OCI-LY7 (cell line): Measurements from ENCODE around the gene NT5C3A.

Experiments used
- EZH2phosphoT487 ChIP-seq: fragments of 200-600 bp; sonication (generic); IDR thresholded peaks from 2 replicates; pipeline ENCODE4 v1.6.1; 2018; ENCODE audit warnings: low read depth, borderline replicate concordance, mild to moderate bottlenecking, mixed run types, antibody characterized with exemption, low read length, moderate library complexity, mixed read lengths
- TF ChIP-seq, protein P1 (sequence below): fragments of 200-600 bp; sonication (generic); conservative IDR thresholded peaks from 2 replicates; pipeline ENCODE4 v1.5.1; 2014; ENCODE audit warnings: mild to moderate bottlenecking, antibody characterized with exemption, low read length, moderate library complexity, mixed read lengths

DNA sequence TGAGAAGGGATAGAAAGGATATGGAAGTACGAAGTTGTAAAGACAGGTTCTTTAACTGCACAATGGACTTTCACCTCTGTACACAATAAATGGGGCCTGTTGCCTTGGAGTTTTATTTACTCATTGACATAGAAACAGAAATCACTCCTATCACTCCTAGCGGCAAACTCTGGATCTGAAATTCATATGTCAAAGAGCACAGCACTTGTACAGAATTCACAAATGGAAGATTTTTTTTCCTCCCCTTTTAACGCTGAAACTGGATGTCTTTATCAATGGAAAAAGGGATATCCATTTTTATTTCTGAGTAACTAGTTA lies 18.2 kb downstream of the NT5C3A start:
- TF ChIP-seq, protein P1, sequence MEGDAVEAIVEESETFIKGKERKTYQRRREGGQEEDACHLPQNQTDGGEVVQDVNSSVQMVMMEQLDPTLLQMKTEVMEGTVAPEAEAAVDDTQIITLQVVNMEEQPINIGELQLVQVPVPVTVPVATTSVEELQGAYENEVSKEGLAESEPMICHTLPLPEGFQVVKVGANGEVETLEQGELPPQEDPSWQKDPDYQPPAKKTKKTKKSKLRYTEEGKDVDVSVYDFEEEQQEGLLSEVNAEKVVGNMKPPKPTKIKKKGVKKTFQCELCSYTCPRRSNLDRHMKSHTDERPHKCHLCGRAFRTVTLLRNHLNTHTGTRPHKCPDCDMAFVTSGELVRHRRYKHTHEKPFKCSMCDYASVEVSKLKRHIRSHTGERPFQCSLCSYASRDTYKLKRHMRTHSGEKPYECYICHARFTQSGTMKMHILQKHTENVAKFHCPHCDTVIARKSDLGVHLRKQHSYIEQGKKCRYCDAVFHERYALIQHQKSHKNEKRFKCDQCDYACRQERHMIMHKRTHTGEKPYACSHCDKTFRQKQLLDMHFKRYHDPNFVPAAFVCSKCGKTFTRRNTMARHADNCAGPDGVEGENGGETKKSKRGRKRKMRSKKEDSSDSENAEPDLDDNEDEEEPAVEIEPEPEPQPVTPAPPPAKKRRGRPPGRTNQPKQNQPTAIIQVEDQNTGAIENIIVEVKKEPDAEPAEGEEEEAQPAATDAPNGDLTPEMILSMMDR: no peak
- TF ChIP-seq EZH2phosphoT487: no peak
